ENCODE results near the gene TECTA.

GRCh38 chr11:121057922-121058321 lies 43.1 kb upstream of the TECTA start:
- TF ChIP-seq CTCF (IDR thresholded peaks at IDR 0.05) (no peak), EP300 (IDR thresholded peaks at IDR 0.05) (no peak)

All from tibial nerve (tissue), 4 donors.